NOMO-1 (cell line): ENCODE results near the gene MAEL.
A peak's percentile ranks its signal among the peaks of the same experiment; 100 is the strongest.

Experiments used
- DNase-seq, 2 experiments: peaks; one replicate each; lab custom pipeline; 2025; ENCODE audit not compliant: unreplicated experiment in 2 of 2; lab: John Stamatoyannopoulos, UW

Gene MAEL

GRCh38 chr1:166988974-166989515 is at the start of gene MAEL:
Gene MAEL, plus strand, starts transcription at chr1:166989280. Its CDS starts 73 bp downstream, at chr1:166989353.
- no peak for DNase-seq

DNA sequence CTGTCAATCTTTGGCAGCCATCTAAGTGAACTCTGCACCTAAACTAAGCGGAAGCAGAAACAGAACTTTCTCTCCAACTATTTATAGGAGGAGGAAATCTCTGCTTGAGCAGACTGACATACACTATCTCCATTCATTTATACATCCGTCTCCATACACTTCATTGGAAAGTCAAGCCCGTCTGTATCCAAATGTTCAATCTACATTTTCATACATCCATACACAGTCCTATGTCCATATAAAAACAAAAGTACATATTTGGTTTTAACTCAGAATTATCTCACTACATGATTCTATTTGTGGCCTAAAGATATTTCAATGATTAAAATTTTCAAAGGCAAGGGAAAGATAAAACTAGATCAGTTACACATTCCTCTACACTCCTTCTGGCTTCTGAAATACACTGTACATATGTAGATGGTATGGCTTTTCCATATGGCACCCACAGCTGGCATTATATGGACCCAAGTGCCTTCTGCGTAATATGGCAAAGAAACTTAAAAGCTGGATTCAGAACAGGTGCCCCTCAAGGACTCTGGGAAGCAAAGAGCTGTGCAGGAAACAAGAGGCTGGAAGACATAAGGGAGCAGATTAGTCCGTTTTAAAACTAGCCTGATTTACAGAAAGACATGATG is 49.2 kb upstream of the MAEL start:
- DNase-seq = no peak

- no peak for DNase-seq
Observed at GRCh38 chr1:166944186-166944967, 44.7 kb upstream of the MAEL start.

- DNase-seq = no peak
Observed at GRCh38 chr1:166947398-166948043, 41.6 kb upstream of the MAEL start.

DNA sequence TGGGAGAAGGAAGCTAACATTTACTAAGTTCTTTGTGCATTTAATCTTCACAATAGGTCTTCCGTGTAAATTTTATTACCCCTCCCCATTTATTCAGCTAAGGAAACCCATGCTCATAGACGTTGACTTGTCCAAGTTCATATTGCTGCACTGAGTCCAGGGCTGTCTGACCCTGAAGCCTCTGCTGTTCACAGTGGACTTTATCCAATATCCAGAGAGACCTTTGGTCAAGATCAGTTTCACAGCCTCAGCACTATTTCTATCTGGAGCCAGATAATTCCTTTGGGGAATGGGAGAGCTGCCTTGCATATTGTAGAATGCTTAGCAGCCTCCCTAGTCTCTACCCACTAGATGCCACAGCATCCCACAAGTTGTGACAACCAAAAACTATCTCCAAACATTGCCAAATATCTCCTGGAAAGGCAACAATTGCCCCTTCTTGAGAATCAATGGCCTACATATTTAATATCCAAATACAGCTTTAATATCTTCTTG is 40.2 kb upstream of the MAEL start:
- DNase-seq = no peak

DNA sequence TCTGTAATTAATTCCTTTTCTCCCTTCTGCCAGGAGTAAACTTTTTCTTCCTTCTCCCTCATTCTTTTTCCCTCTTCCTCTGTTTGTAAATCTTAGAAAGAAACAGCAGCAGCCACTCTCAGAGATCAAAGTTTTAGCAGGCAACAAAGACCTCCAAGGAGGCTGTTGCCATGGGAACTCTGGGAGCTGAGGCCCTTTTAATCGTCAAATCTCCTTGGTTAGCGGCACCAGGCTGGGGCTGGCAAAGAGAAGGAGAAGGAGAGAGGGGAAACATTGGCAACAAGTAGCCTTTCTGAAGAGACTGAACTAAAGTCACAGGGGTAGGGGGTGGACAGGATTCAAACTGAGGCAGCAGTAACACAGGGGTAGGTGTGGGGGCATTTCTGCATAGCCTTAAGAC is 38.9 kb upstream of the MAEL start:
- no peak for DNase-seq

- no peak for DNase-seq
Observed at GRCh38 chr1:166951050-166951449, 38.0 kb upstream of the MAEL start.

- DNase-seq = no peak
Observed at GRCh38 chr1:166952002-166952746, 36.9 kb upstream of the MAEL start.

GRCh38 chr1:166953491-166953890 is 35.6 kb upstream of the MAEL start:
- DNase-seq = no peak

GRCh38 chr1:166956057-166956850 is 32.8 kb upstream of the MAEL start:
- no peak for DNase-seq

DNA sequence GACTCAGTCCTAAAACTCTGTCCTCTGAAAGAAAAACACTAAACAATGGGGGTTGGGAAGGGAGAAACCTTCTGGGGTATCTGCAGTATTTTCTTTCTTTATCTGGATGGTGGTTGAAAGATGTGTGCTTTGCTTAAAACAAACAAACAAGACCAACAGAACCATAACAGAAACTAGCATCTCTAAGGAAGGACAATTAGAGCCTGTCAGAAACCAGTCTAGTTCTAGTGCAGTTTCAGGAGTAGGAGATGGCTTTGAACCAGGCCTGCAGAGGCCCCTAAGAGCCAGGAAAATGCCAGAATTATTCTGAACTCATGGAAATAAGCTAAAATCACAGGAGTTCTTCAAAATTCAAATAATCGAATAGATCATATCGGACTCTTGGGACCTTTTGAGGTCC is 32.2 kb upstream of the MAEL start:
- DNase-seq = no peak

DNA sequence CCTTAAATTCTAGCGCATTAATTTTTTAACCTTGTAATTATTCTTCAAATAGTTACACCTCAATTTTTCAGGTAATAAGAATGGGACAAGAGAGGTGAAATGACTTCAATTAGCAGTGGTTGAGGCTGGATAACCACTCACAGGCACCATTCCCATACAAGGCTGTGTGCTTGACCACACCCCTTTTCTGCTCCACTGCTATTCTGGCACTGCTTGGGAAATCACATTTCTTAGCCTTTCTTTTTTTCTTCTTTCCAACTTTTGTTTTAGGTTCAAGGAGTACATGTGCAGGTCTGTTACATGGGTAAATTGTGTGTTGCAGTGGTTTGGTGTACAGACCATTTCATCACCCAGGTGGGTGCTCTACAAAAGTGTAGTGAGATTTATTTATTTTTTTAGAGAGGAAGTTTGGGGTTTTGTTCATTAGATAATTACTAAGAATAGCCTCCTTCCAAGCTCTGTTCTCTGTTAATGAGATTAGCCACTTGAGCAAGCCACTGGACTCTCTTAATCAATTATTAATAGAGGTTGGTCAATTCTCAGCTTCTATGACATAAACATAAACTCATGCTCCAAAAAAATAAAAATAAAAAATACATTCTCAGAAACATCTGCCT is 28.1 kb upstream of the MAEL start:
- no peak for DNase-seq

DNA sequence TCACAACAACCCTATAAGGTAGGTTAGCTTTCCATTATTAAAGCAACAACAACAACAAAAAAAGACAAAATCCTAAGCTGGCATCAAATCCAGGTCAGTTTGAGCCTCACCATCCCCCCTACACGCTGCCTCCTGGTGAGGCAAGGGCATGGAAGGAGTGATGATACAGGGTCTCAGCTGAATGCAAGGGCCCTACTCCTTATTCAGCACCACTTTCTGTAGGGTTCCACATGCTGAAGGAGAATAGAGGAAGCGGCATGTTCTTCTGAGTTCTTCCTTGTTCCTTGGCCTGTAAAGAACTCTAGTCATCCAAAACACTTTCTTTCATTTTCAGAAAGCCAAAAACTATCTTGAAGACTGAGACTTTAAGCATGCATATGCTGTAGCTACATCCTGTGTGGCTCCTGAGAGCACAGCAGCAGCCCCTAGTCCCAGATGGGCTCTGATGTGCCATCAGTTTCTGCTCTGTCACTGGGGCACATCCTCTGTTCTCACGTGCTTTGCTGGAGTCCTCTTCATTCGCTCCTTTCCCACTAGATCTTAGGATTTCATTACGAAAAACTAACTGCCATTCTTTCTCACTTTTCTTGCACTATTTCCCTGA is 19.9 kb upstream of the MAEL start:
- DNase-seq = no peak

GRCh38 chr1:166971252-166971651 is 17.8 kb upstream of the MAEL start:
- DNase-seq = no peak

DNA sequence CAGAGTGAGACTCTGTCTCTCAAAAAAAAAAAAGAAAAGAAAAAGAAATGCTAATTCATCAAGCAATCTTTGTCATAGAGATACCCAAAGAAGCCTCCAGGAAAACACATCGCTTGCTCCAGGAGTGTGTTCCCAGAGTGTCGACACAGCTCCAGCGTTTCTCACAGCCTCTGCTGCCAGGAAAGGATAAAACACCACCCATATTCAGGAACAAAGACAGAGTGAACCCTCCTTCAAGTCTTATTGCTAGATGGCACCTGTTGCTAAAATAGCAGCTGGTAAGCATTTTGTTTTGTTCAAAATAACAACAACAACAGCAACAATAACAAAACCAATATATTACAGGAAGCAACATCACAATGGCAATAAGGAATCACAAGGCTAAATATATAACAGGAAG is 16.9 kb upstream of the MAEL start:
- DNase-seq = no peak

GRCh38 chr1:166972826-166973225 is 16.3 kb upstream of the MAEL start:
- no peak for DNase-seq

DNA sequence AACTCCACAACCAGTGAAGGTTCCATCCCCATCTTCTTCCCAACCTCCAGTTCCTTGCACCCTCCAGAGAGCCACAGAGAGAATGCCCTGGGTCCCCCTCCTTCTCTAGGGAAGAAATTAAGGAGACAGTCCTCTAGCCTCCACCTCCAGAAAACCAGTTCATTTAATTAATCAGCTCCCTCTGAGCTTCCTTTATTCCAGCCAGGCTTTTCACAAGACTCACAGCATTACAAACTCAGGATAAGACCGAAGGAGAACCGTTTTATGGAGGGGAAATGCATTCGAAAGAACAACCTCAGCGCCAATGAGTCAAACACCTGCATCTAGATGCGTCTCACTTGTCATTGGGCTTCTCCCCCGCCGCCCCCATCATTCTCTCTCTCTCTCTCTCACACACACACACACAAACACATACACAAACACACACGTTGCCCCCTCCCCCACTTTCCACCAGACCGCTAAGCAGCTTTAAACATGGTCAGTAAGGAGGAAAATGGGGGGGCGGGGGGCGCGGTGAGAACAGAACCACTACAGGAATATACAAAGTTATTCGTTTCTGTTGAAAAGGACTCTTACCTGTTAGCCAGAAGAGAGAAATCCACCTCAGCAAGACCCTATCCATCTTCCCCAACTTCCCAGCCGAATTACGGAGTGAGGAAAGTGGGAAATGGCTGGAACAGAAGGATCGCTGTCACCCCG is 14.3 kb upstream of the MAEL start:
- no peak for DNase-seq

DNA sequence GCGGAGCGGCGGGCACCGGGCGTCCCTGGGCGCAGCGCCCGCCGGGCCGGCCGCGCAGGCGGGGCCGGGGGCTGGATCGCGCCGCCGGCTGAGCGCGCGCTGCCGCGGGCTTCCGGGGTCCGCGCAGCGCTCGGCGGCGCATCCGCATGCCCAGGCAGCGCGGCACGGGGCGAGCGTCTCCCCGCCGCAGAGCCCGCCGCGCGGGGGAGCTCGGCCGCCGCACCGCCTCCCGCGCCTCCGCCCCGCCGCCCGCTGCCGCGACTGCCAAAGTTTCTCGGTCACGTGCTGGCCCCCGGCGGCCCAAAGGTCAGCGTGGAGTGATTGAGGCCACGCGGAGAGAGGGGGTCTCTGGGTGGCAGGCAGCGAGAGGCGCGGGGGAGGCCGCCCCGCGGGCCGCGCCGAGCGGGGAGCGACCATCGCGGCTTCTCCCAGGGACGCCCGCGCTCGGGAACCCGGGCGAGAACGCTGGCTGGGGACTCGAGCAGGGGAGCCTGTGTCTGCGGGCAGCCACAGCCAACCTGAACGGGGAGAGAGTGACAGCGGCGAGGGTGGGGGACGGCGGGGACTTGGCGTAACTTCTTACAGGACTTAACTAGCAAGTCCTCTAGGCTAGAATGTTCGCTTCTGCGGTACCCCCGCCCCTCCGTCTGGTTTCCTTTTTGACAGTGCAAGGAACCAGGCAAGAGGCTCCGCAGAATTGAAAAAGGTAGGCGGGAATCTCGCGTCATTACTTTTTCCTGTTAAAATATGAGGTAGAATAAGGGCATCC is 13.5 kb upstream of the MAEL start, which contains the start of gene ILDR2:
Gene ILDR2, minus strand, starts transcription at position 180 of the 769 bp plus-strand sequence. CDS start 272 bp downstream, outside the sequence.
- peak; percentile 8 to 15 for DNase-seq
